ENCODE data around the gene APOB.

APOB gene

GRCh38 chr2:21047141-21048009, 3.5 kb upstream of the APOB start:
- intact Hi-C loops (cut with DNase I): no loop called here
- DNase-seq: no peak

- intact Hi-C loops (cut with DNase I): no loop called here
- DNase-seq: no peak
Observed at GRCh38 chr2:21046506-21046905, 2.6 kb upstream of the APOB start.

GRCh38 chr2:21044694-21045371, 960 bp upstream of the APOB start:
- no peak for DNase-seq
- intact Hi-C loops (cut with DNase I): loop anchor here (5.0 kb wide), 1 partner anchor 272 kb away; no protein-coding TSS in a partner anchor

- DNase-seq: peak; percentile 49 to 95 (median 74)
- intact Hi-C loops (cut with DNase I): loop anchor here (1.0 to 5.0 kb wide), 2 partner anchors 75 to 274 kb away; no protein-coding TSS in a partner anchor
Observed at GRCh38 chr2:21042958-21043743, 722 bp downstream of the APOB start.

- intact Hi-C loops (cut with DNase I): loop anchor here (5.0 kb wide), 1 partner anchor 275 kb away; no protein-coding TSS in a partner anchor
- no peak for DNase-seq
Observed at GRCh38 chr2:21042708-21042957, 1.2 kb downstream of the APOB start.

GRCh38 chr2:21041943-21042707, 1.7 kb downstream of the APOB start:
- intact Hi-C loops (cut with DNase I): loop anchor here (5.0 kb wide), 1 partner anchor 275 kb away; no protein-coding TSS in a partner anchor
- no peak for DNase-seq

GRCh38 chr2:21041462-21041861, 2.4 kb downstream of the APOB start:
- no peak for DNase-seq
- intact Hi-C loops (cut with DNase I): loop anchor here (5.0 kb wide), 1 partner anchor 276 kb away; no protein-coding TSS in a partner anchor

GRCh38 chr2:21040468-21041377, 3.1 kb downstream of the APOB start:
- no peak for DNase-seq

GRCh38 chr2:21039979-21040467, 3.9 kb downstream of the APOB start:
- DNase-seq: no peak
- intact Hi-C loops (cut with DNase I): loop anchor here (5.0 kb wide), 1 partner anchor 277 kb away; no protein-coding TSS in a partner anchor

More at GRCh38 chr2:21040468-21041377, 3.1 kb downstream of the APOB start:
- intact Hi-C loops (cut with DNase I): loop anchor here (5.0 kb wide), 1 partner anchor 277 kb away; no protein-coding TSS in a partner anchor

- DNase-seq: no peak
- intact Hi-C loops (cut with DNase I): no loop called here
Observed at GRCh38 chr2:21039080-21039556, 4.8 kb downstream of the APOB start.

GRCh38 chr2:21038403-21039073, 5.3 kb downstream of the APOB start:
- DNase-seq: no peak
- intact Hi-C loops (cut with DNase I): no loop called here

GRCh38 chr2:21037671-21038108, 6.2 kb downstream of the APOB start:
- DNase-seq: no peak
- intact Hi-C loops (cut with DNase I): no loop called here

- intact Hi-C loops (cut with DNase I): no loop called here
- no peak for DNase-seq
Observed at GRCh38 chr2:21036708-21037670, 6.9 kb downstream of the APOB start.

- no peak for DNase-seq
- intact Hi-C loops (cut with DNase I): no loop called here
Observed at GRCh38 chr2:21035974-21036707, 7.7 kb downstream of the APOB start.

- DNase-seq: no peak
- intact Hi-C loops (cut with DNase I): no loop called here
Observed at GRCh38 chr2:21035282-21035973, 8.4 kb downstream of the APOB start.

GRCh38 chr2:21034972-21035279, 8.9 kb downstream of the APOB start:
- intact Hi-C loops (cut with DNase I): no loop called here
- DNase-seq: no peak

All from posterior cingulate gyrus (tissue), 11 donors.